Measurements from ENCODE around the gene SYNDIG1. TPM values are rescaled to one million over a fixed set of nuclear protein-coding genes. Genes with fewer than 3 reads are reported as not detected.
A peak's percentile ranks its signal among the peaks of the same experiment; 100 is the strongest.
"Not testable (repeated sequence)": the region's sequence is repeated elsewhere in the genome, so short reads cannot be mapped to it uniquely, and the experiment has no call there.

Gene SYNDIG1
- total RNA-seq, 1 donor from 2014 or later, result 2.6 TPM

- Histone ChIP-seq H3K36me3 (ENCODE audit: control insufficient read depth in 3 of 3, insufficient read depth in 3 of 3, low read length in 3 of 3) (no peaks in the 10 kb centered on the region), H3K27ac (ENCODE audit: low read depth, low read length) (no peak overlapping the region), H3K27me3 (ENCODE audit: control insufficient read depth in 3 of 3, insufficient read depth in 3 of 3, low read length in 3 of 3) (no peaks in the 10 kb centered on the region), H3K9ac (ENCODE audit: low read depth in 1 of 3, low read length in 3 of 3) (no peak overlapping the region), H3K9me3 (ENCODE audit: control insufficient read depth in 3 of 3, low read length in 3 of 3) (no peaks in the 10 kb centered on the region), H3K4me1 (ENCODE audit: control insufficient read depth in 3 of 3, insufficient read depth in 3 of 3, low read length in 3 of 3) (peaks cover 4 to 6% (median 5%) of the 10 kb centered on the region in 3 donors), H3K4me3 (ENCODE audit: low read length in 3 of 3) (no peak overlapping the region)
These were observed 30.0 kb downstream of the SYNDIG1 start for GRCh38 chr20:24499472-24499871.

DNA sequence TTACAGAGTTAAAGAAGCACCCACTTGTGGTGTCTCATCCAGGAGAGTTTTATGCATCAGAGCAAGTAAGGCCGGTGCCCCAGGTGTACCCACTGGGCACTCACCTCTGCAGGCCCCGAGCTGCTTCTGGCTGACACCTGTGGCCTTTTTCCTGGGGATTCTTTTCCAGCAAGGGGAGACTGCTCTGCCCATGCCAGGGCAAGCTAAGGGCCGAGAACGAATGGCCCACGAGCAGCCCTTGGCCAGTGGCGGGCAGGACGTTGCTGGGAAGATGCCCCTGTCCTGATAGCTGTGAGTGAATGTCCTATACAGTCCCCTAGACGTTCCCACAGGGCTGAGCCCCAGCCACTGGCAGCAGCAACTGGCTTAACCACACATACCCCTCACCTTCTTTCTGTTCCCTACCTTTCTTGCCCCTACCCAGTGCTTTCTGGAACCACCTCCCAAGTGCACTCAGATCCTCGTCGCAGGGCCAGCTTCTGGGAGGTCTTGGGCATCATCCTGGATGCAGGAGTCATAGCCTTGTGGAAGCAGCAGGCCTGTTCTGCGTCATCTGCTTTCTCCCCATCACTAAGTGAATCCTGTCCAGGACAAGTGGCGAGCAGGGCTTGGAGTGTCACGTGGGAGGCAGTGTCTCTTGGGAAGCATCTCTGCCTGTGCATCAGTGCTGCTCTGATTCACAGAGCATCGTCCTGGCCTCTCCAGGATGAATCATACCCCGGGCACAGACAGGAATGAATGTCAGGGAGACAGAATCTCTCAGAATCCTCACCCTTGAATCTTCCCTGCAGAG lies 32.5 kb downstream of the SYNDIG1 start:
- Histone ChIP-seq H3K36me3 (ENCODE audit: control insufficient read depth in 3 of 3, insufficient read depth in 3 of 3, low read length in 3 of 3) (no peaks in the 10 kb centered on the region), H3K27me3 (ENCODE audit: control insufficient read depth in 3 of 3, insufficient read depth in 3 of 3, low read length in 3 of 3) (no peaks in the 10 kb centered on the region), H3K4me3 (ENCODE audit: low read length in 3 of 3) (no peak overlapping the region), H3K27ac (ENCODE audit: low read depth, low read length) (no peak overlapping the region), H3K9me3 (ENCODE audit: control insufficient read depth in 3 of 3, low read length in 3 of 3) (no peaks in the 10 kb centered on the region), H3K9ac (ENCODE audit: low read depth in 1 of 3, low read length in 3 of 3) (no peak overlapping the region), H3K4me1 (ENCODE audit: control insufficient read depth in 3 of 3, insufficient read depth in 3 of 3, low read length in 3 of 3) (peaks cover 4 to 6% (median 5%) of the 10 kb centered on the region in 3 donors)

- H3K4me3 ChIP-seq (ENCODE audit: low read length in 3 of 3), result no peak overlapping the region
- no peaks in the 10 kb centered on the region for H3K9me3 ChIP-seq (ENCODE audit: control insufficient read depth in 3 of 3, low read length in 3 of 3)
- H3K27ac ChIP-seq (ENCODE audit: low read depth, low read length), result peak overlapping the region; percentile 36
- no peaks in the 10 kb centered on the region for H3K36me3 ChIP-seq (ENCODE audit: control insufficient read depth in 3 of 3, insufficient read depth in 3 of 3, low read length in 3 of 3)
- peaks cover 4 to 6% (median 5%) of the 10 kb centered on the region in 3 donors for H3K4me1 ChIP-seq (ENCODE audit: control insufficient read depth in 3 of 3, insufficient read depth in 3 of 3, low read length in 3 of 3)
- H3K9ac ChIP-seq (ENCODE audit: low read depth in 1 of 3, low read length in 3 of 3), result no peak overlapping the region
- no peaks in the 10 kb centered on the region for H3K27me3 ChIP-seq (ENCODE audit: control insufficient read depth in 3 of 3, insufficient read depth in 3 of 3, low read length in 3 of 3)
These were observed 33.2 kb downstream of the SYNDIG1 start for GRCh38 chr20:24502661-24503060.

DNA sequence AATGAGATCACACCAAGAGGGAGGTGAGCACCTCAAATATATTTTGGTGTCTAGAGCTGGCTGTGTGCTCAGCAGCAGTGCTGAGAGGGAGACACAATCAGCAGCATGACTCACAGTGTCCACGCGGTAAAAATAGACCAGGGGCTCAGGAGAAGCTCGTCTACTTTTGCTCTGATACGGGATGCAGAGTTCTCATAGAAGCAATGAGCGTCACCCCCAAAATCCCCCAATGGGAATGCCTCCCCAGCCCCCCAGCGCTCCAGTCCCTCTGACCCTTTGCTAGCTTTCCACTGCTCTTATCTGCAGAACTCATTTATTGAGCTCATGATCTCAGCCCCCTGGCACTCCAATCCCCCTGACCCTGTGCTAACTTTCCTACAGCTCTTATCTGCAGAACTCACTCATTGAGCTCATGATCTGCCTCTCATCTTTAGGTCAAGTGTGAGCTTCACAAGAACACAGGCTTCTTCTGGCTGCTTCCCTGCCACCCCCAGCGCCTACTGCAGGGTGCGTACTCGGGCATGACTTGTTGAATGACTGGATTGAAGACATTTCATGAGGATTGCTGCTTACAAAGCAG lies 34.0 kb downstream of the SYNDIG1 start:
- Histone ChIP-seq H3K9ac (ENCODE audit: low read depth in 1 of 3, low read length in 3 of 3) (peak overlapping the region in 1 of 3 donors; percentile 45), H3K27ac (ENCODE audit: low read depth, low read length) (peak overlapping the region; percentile 36), H3K36me3 (ENCODE audit: control insufficient read depth in 3 of 3, insufficient read depth in 3 of 3, low read length in 3 of 3) (no peaks in the 10 kb centered on the region), H3K27me3 (ENCODE audit: control insufficient read depth in 3 of 3, insufficient read depth in 3 of 3, low read length in 3 of 3) (no peaks in the 10 kb centered on the region), H3K4me1 (ENCODE audit: control insufficient read depth in 3 of 3, insufficient read depth in 3 of 3, low read length in 3 of 3) (peaks cover 4 to 6% (median 5%) of the 10 kb centered on the region in 3 donors), H3K4me3 (ENCODE audit: low read length in 3 of 3) (no peak overlapping the region), H3K9me3 (ENCODE audit: control insufficient read depth in 3 of 3, low read length in 3 of 3) (no peaks in the 10 kb centered on the region)

GRCh38 chr20:24504331-24505285 lies 35.2 kb downstream of the SYNDIG1 start:
- no peaks in the 10 kb centered on the region for H3K27me3 ChIP-seq (ENCODE audit: control insufficient read depth in 3 of 3, insufficient read depth in 3 of 3, low read length in 3 of 3)
- H3K4me1 ChIP-seq (ENCODE audit: control insufficient read depth in 3 of 3, insufficient read depth in 3 of 3, low read length in 3 of 3), result peaks cover 4 to 6% (median 5%) of the 10 kb centered on the region in 3 donors
- H3K9ac ChIP-seq (ENCODE audit: low read depth in 1 of 3, low read length in 3 of 3), result no peak overlapping the region
- H3K27ac ChIP-seq (ENCODE audit: low read depth, low read length), result no peak overlapping the region
- no peaks in the 10 kb centered on the region for H3K36me3 ChIP-seq (ENCODE audit: control insufficient read depth in 3 of 3, insufficient read depth in 3 of 3, low read length in 3 of 3)
- H3K4me3 ChIP-seq (ENCODE audit: low read length in 3 of 3), result no peak overlapping the region
- no peaks in the 10 kb centered on the region for H3K9me3 ChIP-seq (ENCODE audit: control insufficient read depth in 3 of 3, low read length in 3 of 3)

GRCh38 chr20:24506146-24506545 lies 36.7 kb downstream of the SYNDIG1 start:
- Histone ChIP-seq H3K4me1 (ENCODE audit: control insufficient read depth in 3 of 3, insufficient read depth in 3 of 3, low read length in 3 of 3) (peaks cover 4 to 6% (median 5%) of the 10 kb centered on the region in 3 donors), H3K27me3 (ENCODE audit: control insufficient read depth in 3 of 3, insufficient read depth in 3 of 3, low read length in 3 of 3) (no peaks in the 10 kb centered on the region), H3K9me3 (ENCODE audit: control insufficient read depth in 3 of 3, low read length in 3 of 3) (no peaks in the 10 kb centered on the region), H3K9ac (ENCODE audit: low read depth in 1 of 3, low read length in 3 of 3) (no peak overlapping the region), H3K27ac (ENCODE audit: low read depth, low read length) (no peak overlapping the region), H3K36me3 (ENCODE audit: control insufficient read depth in 3 of 3, insufficient read depth in 3 of 3, low read length in 3 of 3) (no peaks in the 10 kb centered on the region), H3K4me3 (ENCODE audit: low read length in 3 of 3) (no peak overlapping the region)

GRCh38 chr20:24506696-24507095 lies 37.3 kb downstream of the SYNDIG1 start:
- no peaks in the 10 kb centered on the region for H3K27me3 ChIP-seq (ENCODE audit: control insufficient read depth in 3 of 3, insufficient read depth in 3 of 3, low read length in 3 of 3)
- H3K27ac ChIP-seq (ENCODE audit: low read depth, low read length), result no peak overlapping the region
- H3K4me1 ChIP-seq (ENCODE audit: control insufficient read depth in 3 of 3, insufficient read depth in 3 of 3, low read length in 3 of 3), result peaks cover 4 to 6% (median 5%) of the 10 kb centered on the region in 3 donors
- no peaks in the 10 kb centered on the region for H3K9me3 ChIP-seq (ENCODE audit: control insufficient read depth in 3 of 3, low read length in 3 of 3)
- no peaks in the 10 kb centered on the region for H3K36me3 ChIP-seq (ENCODE audit: control insufficient read depth in 3 of 3, insufficient read depth in 3 of 3, low read length in 3 of 3)
- H3K9ac ChIP-seq (ENCODE audit: low read depth in 1 of 3, low read length in 3 of 3), result no peak overlapping the region
- no peak overlapping the region for H3K4me3 ChIP-seq (ENCODE audit: low read length in 3 of 3)

DNA sequence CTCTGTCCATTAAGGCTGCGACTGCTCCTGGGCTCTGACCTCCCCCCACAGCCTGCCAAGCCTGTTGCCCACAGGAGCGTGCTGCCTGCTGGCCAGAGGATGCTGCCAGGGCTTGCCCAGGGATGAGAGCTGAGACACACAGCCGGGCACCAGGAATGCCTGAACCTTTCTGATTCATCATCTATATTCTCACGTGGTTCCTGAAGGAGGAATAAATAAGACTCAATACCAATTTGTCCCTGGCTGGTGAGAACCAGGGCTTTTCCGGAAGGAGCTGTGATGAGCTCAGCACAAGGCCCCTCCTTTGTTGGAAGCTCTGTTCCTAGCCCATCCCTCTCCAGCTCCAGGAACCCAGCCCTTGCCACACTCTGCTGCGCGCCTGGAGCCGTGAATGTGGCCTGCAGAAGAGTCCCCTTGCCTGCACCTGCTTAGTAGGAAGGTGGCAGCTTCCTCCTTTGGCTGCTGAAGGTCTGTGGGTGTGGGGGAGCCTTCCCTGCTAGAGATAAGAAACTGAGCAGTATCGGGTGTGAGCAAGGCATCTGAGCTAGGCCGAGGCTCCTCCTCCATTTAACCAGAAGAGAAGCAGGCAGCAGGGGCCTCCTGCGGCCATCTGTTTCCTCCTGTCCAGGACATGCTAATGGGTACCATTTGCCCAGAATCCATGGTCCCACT lies 37.9 kb downstream of the SYNDIG1 start:
- Histone ChIP-seq H3K27me3 (ENCODE audit: control insufficient read depth in 3 of 3, insufficient read depth in 3 of 3, low read length in 3 of 3) (no peaks in the 10 kb centered on the region), H3K4me1 (ENCODE audit: control insufficient read depth in 3 of 3, insufficient read depth in 3 of 3, low read length in 3 of 3) (peaks cover 4 to 6% (median 5%) of the 10 kb centered on the region in 3 donors), H3K36me3 (ENCODE audit: control insufficient read depth in 3 of 3, insufficient read depth in 3 of 3, low read length in 3 of 3) (no peaks in the 10 kb centered on the region), H3K4me3 (ENCODE audit: low read length in 3 of 3) (no peak overlapping the region), H3K9me3 (ENCODE audit: control insufficient read depth in 3 of 3, low read length in 3 of 3) (no peaks in the 10 kb centered on the region), H3K9ac (ENCODE audit: low read depth in 1 of 3, low read length in 3 of 3) (no peak overlapping the region), H3K27ac (ENCODE audit: low read depth, low read length) (no peak overlapping the region)

DNA sequence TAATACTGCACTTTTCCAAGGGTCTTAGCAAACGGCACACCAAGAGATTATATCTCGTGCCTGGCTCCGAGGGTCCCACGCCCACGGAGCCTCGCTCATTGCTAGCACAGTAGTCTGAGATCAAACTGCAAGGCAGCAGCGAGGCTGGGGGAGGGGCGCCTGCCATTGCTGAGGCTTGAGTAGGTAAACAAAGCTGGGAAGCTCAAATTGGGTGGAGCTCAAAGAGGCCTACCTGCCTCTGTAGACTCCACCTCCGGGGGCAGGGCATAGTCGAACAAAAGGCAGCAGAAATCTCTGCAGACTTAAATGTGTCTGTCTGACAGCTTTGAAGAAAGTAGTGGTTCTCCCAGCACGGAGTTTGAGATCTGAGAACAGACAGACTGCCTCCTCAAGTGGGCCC lies 43.0 kb downstream of the SYNDIG1 start:
- not testable (repeated sequence) for H3K27me3 ChIP-seq (ENCODE audit: control insufficient read depth in 3 of 3, insufficient read depth in 3 of 3, low read length in 3 of 3); H3K36me3 ChIP-seq (ENCODE audit: control insufficient read depth in 3 of 3, insufficient read depth in 3 of 3, low read length in 3 of 3); H3K4me1 ChIP-seq (ENCODE audit: control insufficient read depth in 3 of 3, insufficient read depth in 3 of 3, low read length in 3 of 3); H3K27ac ChIP-seq (ENCODE audit: low read depth, low read length); H3K9me3 ChIP-seq (ENCODE audit: control insufficient read depth in 3 of 3, low read length in 3 of 3); H3K4me3 ChIP-seq (ENCODE audit: low read length in 3 of 3); H3K9ac ChIP-seq (ENCODE audit: low read depth in 1 of 3, low read length in 3 of 3)

Data from skeletal muscle tissue (tissue), 4 donors.